ENCODE results near the gene PACS1. TPM values are rescaled to one million over a fixed set of nuclear protein-coding genes. Genes with fewer than 3 reads are reported as not detected.
A peak's percentile ranks its signal among the peaks of the same experiment; 100 is the strongest.

PACS1 gene
- total RNA-seq, 1 experiment from 2014 or later, result 100 TPM

DNA sequence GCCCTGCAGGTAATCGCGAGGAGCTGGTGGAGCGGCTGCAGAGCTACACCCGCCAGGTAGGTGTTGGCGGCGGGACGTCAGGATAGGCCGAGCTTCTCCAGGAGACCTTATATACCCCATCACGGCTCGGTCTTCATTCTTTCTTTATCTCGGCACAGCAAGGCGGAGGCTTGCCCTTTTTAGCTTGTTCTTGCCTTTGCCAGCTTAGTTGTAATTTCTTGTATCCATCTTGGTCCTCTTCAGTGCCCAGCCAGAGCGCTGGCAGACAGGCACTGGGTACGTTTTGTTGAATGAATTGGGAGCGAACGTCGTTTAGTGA, 17.4 kb upstream of the PACS1 start:
- intact Hi-C loops (cut with micrococcal nuclease; ENCODE audit: unreplicated experiment), result loop anchor here (2.0 to 5.0 kb wide), 3 partner anchors 40 to 480 kb away; partner anchors contain the start of genes BANF1, CST6, EIF1AD and FAM89B
- Histone ChIP-seq H3K79me2 (ENCODE audit: low read depth) (peaks cover 38% of the 10 kb centered on the region), H3K27me3 (ENCODE audit: insufficient read depth, low read depth) (no peaks in the 10 kb centered on the region), H3F3A (ENCODE audit: insufficient read depth, low read depth) (peaks cover 35% of the 10 kb centered on the region), H2AFZ (peak overlapping the region; percentile 97), H3K4me1 (replicated peaks; ENCODE audit: insufficient read depth) (peaks cover 20% of the 10 kb centered on the region), H3K36me3 (ENCODE audit: low read depth) (peaks cover 32% of the 10 kb centered on the region), H3K4me3 (peak overlapping the region; percentile 99), H3K9me3 (ENCODE audit: insufficient read depth, low read depth) (no peaks in the 10 kb centered on the region), H3K9me2 (ENCODE audit: insufficient read depth) (no peaks in the 10 kb centered on the region), H3K4me2 (peak overlapping the region; percentile 77), H4K20me1 (ENCODE audit: insufficient read depth) (peaks cover 11% of the 10 kb centered on the region; the same call in 1 of the 2 replicates), H3K27ac (peak overlapping the region; percentile 50)
- no TSS peak for BruUV-seq (replicated peaks)
- no peak for TF ChIP-seq EZH2 (IDR thresholded peaks at IDR 0.05; ENCODE audit: low read depth)
- TF ChIP-seq, protein P1, sequence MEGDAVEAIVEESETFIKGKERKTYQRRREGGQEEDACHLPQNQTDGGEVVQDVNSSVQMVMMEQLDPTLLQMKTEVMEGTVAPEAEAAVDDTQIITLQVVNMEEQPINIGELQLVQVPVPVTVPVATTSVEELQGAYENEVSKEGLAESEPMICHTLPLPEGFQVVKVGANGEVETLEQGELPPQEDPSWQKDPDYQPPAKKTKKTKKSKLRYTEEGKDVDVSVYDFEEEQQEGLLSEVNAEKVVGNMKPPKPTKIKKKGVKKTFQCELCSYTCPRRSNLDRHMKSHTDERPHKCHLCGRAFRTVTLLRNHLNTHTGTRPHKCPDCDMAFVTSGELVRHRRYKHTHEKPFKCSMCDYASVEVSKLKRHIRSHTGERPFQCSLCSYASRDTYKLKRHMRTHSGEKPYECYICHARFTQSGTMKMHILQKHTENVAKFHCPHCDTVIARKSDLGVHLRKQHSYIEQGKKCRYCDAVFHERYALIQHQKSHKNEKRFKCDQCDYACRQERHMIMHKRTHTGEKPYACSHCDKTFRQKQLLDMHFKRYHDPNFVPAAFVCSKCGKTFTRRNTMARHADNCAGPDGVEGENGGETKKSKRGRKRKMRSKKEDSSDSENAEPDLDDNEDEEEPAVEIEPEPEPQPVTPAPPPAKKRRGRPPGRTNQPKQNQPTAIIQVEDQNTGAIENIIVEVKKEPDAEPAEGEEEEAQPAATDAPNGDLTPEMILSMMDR (conservative IDR thresholded peaks at IDR 0.05), result no peak
- CTCF ChIA-PET, result no interaction called here
- POLR2A ChIA-PET (ENCODE audit: unreplicated experiment), result interaction anchor here (0.6 kb wide), 4 partner anchors 13 to 203 kb away, joined by 3 to 23 read pairs (median 13); no protein-coding TSS in a partner anchor
- DNase-seq, result no peak

DNA sequence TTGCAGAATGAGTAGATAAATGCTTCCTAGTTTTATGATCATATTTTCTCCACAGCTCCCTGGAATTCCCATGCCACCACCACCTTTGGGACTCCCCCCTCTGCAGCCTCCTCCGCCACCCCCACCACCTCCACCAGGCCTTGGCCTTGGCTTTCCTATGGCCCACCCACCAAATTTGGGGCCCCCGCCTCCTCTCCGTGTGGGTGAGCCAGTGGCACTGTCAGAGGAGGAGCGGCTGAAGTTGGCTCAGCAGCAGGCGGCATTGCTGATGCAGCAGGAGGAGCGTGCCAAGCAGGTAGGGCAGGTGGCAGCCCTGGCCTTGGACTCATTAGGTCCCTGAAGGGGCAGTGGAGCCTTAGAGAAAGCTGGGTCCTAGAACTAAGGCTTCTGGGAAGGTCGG, 15.1 kb upstream of the PACS1 start:
- H3K27ac ChIP-seq, result no peak overlapping the region
- H3F3A ChIP-seq (ENCODE audit: insufficient read depth, low read depth), result peaks cover 34% of the 10 kb centered on the region
- peaks cover 20% of the 10 kb centered on the region for H3K4me1 ChIP-seq (replicated peaks; ENCODE audit: insufficient read depth)
- DNase-seq, result no peak
- BruUV-seq (replicated peaks), result no TSS peak
- no peak overlapping the region for H3K4me3 ChIP-seq
- H4K20me1 ChIP-seq (ENCODE audit: insufficient read depth), result peaks cover 11% of the 10 kb centered on the region; the same call in 1 of the 2 replicates
- intact Hi-C loops (cut with micrococcal nuclease; ENCODE audit: unreplicated experiment), result no loop called here
- H3K9me2 ChIP-seq (ENCODE audit: insufficient read depth), result no peaks in the 10 kb centered on the region
- H2AFZ ChIP-seq, result no peak overlapping the region
- POLR2A ChIA-PET (ENCODE audit: unreplicated experiment), result no interaction called here
- TF ChIP-seq, protein P1 (conservative IDR thresholded peaks at IDR 0.05), result no peak
- TF ChIP-seq EZH2 (IDR thresholded peaks at IDR 0.05; ENCODE audit: low read depth), result no peak
- no peaks in the 10 kb centered on the region for H3K9me3 ChIP-seq (ENCODE audit: insufficient read depth, low read depth)
- H3K36me3 ChIP-seq (ENCODE audit: low read depth), result peaks cover 51% of the 10 kb centered on the region
- CTCF ChIA-PET, result no interaction called here
- H3K27me3 ChIP-seq (ENCODE audit: insufficient read depth, low read depth), result no peaks in the 10 kb centered on the region
- H3K4me2 ChIP-seq, result no peak overlapping the region
- peaks cover 38% of the 10 kb centered on the region for H3K79me2 ChIP-seq (ENCODE audit: low read depth)

DNA sequence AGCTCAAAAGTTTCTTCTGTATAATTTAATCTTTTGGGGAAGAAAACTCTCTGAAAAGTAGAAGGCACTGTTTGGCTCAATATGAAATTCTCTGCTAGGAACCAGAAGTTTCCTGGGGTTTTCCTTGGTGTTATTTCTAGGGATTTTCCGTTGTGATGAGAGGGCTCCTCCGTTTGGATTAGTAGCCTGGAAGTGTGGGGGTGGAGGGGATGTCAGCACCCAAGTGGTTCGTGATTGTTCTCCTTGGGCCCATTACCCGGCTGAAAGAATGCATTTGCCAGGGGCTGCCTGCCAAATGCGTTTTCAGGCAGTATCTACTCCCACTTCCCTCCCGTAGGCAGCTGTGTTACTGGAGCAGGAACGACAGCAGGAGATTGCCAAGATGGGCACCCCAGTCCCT, 13.6 kb upstream of the PACS1 start:
- intact Hi-C loops (cut with micrococcal nuclease; ENCODE audit: unreplicated experiment), result no loop called here
- Histone ChIP-seq H3K4me3 (no peak overlapping the region), H3K27ac (no peak overlapping the region), H3F3A (ENCODE audit: insufficient read depth, low read depth) (peaks cover 33% of the 10 kb centered on the region), H4K20me1 (ENCODE audit: insufficient read depth) (peaks cover 11% of the 10 kb centered on the region; the same call in 1 of the 2 replicates), H3K9me3 (ENCODE audit: insufficient read depth, low read depth) (no peaks in the 10 kb centered on the region), H3K4me2 (no peak overlapping the region), H3K4me1 (replicated peaks; ENCODE audit: insufficient read depth) (peaks cover 10% of the 10 kb centered on the region), H3K9me2 (ENCODE audit: insufficient read depth) (no peaks in the 10 kb centered on the region), H3K36me3 (ENCODE audit: low read depth) (peaks cover 65% of the 10 kb centered on the region), H2AFZ (no peak overlapping the region), H3K79me2 (ENCODE audit: low read depth) (peaks cover 38% of the 10 kb centered on the region), H3K27me3 (ENCODE audit: insufficient read depth, low read depth) (no peaks in the 10 kb centered on the region)
- BruUV-seq (replicated peaks), result no TSS peak
- POLR2A ChIA-PET (ENCODE audit: unreplicated experiment), result interaction anchor here (0.7 kb wide), 1 partner anchor 40 kb away, joined by 4 read pairs; no protein-coding TSS in a partner anchor
- no peak for DNase-seq
- CTCF ChIA-PET, result interaction anchor here (0.6 kb wide), 2 partner anchors 354 to 507 kb away, joined by 6 to 7 read pairs; no protein-coding TSS in a partner anchor
- no peak for TF ChIP-seq EZH2 (IDR thresholded peaks at IDR 0.05; ENCODE audit: low read depth)
- TF ChIP-seq, protein P1 (conservative IDR thresholded peaks at IDR 0.05), result no peak
